WERI-Rb-1 (cell line): Measurements from ENCODE around the gene PITPNM1.

ENCODE experiments used
- DNase-seq: peaks from one replicate; pipeline ENCODE4 v3.0.0-alpha.2; 2020
- H3K27ac ChIP-seq: fragments of 250-450 bp; sonication (Bioruptor Pico); 2 replicates; pipeline ENCODE4 v1.5.1; 2020; ENCODE audit warnings: mild to moderate bottlenecking, moderate library complexity
- H3K27me3 ChIP-seq: fragments of 250-450 bp; sonication (Bioruptor Pico); 2 replicates; pipeline ENCODE4 v1.5.1; 2021; ENCODE audit warnings: mild to moderate bottlenecking, low read depth, moderate library complexity; ENCODE audit not compliant: insufficient read depth, severe bottlenecking
- H3K36me3 ChIP-seq: fragments of 250-450 bp; sonication (Bioruptor Pico); 2 replicates; pipeline ENCODE4 v1.5.1; 2020; ENCODE audit warnings: mild to moderate bottlenecking, moderate library complexity
- H3K4me3 ChIP-seq: 2 replicates; pipeline ENCODE4 v1.5.1; 2011; ENCODE audit warnings: low read depth, mild to moderate bottlenecking, control low read depth, low read length
- H3K9me3 ChIP-seq: fragments of 250-450 bp; sonication (Bioruptor Pico); 2 replicates; pipeline ENCODE4 v1.5.1; 2021; ENCODE audit warnings: mild to moderate bottlenecking, moderate library complexity; ENCODE audit not compliant: severe bottlenecking
- TF ChIP-seq, protein P1 (sequence below): IDR thresholded peaks from 2 replicates; pipeline ENCODE4 v1.5.1; 2011; ENCODE audit warnings: low read depth, mild to moderate bottlenecking, control low read depth, inconsistent platforms, low read length

Gene PITPNM1

DNA sequence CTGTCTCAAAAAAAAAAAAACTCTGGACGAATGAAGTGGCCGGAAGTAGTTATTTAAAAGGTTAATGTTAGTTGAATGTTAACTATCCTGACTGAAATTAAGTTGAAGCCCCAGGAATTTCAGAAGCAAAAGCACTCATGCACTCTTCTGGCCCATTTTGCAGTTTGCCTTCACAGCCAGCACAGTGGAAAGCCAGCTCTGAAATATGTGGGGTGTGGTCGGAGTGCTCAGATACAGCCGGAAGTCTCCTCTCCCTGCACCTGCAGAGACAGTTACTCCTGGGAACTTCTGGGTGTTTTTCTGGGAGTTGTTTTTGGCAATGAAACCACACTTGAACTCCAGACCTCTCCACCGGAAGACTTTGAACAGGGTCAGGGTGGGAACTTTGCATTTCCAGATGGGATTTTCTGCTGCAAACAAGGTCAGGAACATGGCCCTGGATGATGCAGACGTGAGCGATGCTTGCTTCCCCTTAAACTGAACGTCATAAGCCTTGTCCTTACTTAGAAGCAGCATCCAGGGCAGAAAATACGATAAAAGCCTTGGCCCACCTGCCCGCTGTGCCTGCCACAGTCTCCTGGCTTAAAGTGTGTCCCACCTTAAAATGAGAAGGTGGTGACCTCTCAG is 39.6 kb upstream of the PITPNM1 start:
- no peaks in the 10 kb centered on the region for H3K36me3 ChIP-seq
- no peaks in the 10 kb centered on the region for H3K27me3 ChIP-seq
- no peak overlapping the region for H3K4me3 ChIP-seq
- TF ChIP-seq, protein P1, sequence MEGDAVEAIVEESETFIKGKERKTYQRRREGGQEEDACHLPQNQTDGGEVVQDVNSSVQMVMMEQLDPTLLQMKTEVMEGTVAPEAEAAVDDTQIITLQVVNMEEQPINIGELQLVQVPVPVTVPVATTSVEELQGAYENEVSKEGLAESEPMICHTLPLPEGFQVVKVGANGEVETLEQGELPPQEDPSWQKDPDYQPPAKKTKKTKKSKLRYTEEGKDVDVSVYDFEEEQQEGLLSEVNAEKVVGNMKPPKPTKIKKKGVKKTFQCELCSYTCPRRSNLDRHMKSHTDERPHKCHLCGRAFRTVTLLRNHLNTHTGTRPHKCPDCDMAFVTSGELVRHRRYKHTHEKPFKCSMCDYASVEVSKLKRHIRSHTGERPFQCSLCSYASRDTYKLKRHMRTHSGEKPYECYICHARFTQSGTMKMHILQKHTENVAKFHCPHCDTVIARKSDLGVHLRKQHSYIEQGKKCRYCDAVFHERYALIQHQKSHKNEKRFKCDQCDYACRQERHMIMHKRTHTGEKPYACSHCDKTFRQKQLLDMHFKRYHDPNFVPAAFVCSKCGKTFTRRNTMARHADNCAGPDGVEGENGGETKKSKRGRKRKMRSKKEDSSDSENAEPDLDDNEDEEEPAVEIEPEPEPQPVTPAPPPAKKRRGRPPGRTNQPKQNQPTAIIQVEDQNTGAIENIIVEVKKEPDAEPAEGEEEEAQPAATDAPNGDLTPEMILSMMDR = no peak
- H3K27ac ChIP-seq = no peak overlapping the region
- DNase-seq = no peak
- no peaks in the 10 kb centered on the region for H3K9me3 ChIP-seq

DNA sequence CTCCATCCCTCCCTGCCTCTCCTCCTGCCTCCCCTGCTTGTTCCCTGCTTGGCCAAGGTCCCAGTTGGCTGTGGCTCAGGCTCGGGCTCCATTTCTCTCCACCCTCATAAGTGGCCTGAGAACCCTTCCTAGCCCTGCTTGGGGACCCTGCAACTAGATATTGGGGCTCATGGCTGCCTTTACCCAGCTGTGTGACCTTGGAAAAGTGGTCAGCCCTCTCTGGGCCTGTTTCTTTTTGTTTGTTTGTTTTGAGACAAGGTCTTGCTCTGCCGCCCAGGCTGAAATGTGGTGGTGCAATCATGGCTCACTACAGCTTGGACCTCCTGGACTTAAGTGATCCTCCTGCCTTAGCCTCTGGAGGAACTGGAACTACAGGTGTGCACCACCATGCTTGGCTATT is 38.4 kb upstream of the PITPNM1 start:
- TF ChIP-seq, protein P1 = no peak
- no peaks in the 10 kb centered on the region for H3K36me3 ChIP-seq
- no peaks in the 10 kb centered on the region for H3K27me3 ChIP-seq
- no peak for DNase-seq
- H3K4me3 ChIP-seq = no peak overlapping the region
- H3K9me3 ChIP-seq = no peaks in the 10 kb centered on the region
- no peak overlapping the region for H3K27ac ChIP-seq

DNA sequence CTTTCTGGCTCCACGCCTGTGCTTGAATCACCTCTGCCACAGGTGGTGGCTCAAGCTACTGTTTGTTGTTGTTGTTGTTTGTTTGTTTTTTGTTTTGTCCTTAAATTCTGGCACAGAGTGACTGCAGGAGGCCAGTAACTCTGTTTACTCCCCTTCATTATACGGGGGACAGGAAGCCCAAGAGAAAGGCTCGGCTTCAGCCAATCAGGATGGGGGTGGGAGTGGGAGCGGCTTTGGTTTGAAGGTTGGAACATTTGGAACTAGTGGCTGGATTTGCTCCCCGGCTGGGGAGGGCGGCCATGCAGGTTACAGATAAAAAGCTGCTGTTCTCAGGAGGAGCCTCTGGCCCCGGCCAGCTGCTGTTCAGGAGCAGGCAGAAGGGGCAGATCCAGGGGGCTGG is 37.8 kb upstream of the PITPNM1 start:
- Histone ChIP-seq H3K4me3 (no peak overlapping the region), H3K27me3 (no peaks in the 10 kb centered on the region), H3K9me3 (no peaks in the 10 kb centered on the region), H3K36me3 (no peaks in the 10 kb centered on the region), H3K27ac (no peak overlapping the region)
- DNase-seq = no peak
- TF ChIP-seq, protein P1 = no peak

DNA sequence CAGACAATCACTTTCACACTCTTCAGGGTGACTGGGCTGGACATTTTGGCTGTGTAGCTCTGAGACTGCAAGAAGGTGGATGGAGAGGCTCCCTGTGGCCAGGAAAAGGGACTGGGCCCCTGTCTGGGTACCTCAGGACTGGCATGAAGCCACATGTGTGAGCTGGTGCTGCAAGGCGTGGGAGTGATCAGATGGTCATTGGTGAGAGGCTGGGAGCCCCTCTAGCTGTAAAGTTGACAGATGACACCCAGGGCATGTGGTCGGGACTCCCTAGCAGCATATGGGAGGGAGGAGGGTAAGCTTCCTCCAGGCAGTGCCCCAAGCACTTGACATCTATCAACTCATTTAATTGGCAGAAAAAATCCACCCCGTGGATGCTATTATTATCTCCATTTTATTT is 37.0 kb upstream of the PITPNM1 start:
- Histone ChIP-seq H3K27ac (no peak overlapping the region), H3K4me3 (no peak overlapping the region), H3K9me3 (no peaks in the 10 kb centered on the region), H3K27me3 (no peaks in the 10 kb centered on the region), H3K36me3 (no peaks in the 10 kb centered on the region)
- DNase-seq = no peak
- TF ChIP-seq, protein P1 = no peak

DNA sequence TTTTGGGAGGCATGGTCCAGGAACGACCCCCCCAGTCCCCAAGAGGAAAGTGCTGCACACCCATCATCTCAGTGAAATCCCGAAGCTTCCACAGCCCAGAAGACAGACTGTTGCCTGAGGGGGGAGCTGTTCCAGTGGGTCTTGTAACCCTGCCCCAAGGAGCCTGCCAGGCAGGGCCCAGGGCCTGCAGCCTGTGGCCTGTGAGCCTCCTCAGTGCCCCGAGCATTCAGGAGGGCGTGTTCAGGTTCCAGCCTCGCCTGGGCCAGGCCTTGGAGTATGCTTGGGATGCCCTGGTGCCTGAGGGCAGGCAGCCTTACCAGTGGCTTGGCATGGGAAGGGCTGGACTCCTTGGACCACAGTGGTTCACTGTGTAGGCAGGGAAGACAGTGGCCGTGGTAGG is 36.0 kb upstream of the PITPNM1 start:
- Histone ChIP-seq H3K9me3 (no peaks in the 10 kb centered on the region), H3K4me3 (no peak overlapping the region), H3K27me3 (no peaks in the 10 kb centered on the region), H3K27ac (no peak overlapping the region), H3K36me3 (no peaks in the 10 kb centered on the region)
- DNase-seq = no peak
- TF ChIP-seq, protein P1 = peak; percentile 25; the same call in 1 of the 2 replicates

DNA sequence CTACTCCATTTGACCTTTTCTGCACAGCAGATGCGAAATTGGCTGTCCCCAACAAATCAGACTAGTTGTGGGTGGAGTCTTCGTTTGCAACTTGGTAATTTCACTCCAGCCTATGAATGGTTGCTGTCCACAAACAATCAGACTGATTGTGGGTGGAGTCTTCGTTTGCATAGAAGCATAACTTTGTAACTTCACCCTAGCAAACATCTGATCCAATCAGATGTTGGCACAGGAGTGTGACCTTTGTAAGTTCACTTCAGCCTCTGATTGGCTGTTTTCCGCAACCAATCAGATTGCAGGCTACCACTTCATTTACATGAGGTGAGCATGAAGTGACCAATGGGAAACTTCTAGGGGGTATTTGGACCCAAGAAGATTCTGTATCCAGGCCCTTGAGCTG is 34.4 kb upstream of the PITPNM1 start:
- Histone ChIP-seq H3K9me3 (peaks cover 5% of the 10 kb centered on the region), H3K27ac (no peak overlapping the region), H3K36me3 (no peaks in the 10 kb centered on the region), H3K27me3 (no peaks in the 10 kb centered on the region), H3K4me3 (no peak overlapping the region)
- DNase-seq = no peak
- TF ChIP-seq, protein P1 = no peak
